A549 (cell line): ENCODE results near the gene CHST6.

Experiments used
- EP300 ChIP-seq, 2 experiments: fragments of >200 bp; sonication (Bioruptor Twin); formaldehyde crosslinking; IDR thresholded peaks; 2 replicates in 1 of 2; 3 replicates in 1 of 2; pipeline ENCODE4 v1.6.1; 2016 to 2017
- MAX ChIP-seq: IDR thresholded peaks from 2 replicates; pipeline ENCODE4 v1.6.1; 2012
- NR3C1 ChIP-seq: fragments of >200 bp; sonication (Bioruptor Twin); formaldehyde crosslinking; IDR thresholded peaks from 3 replicates; pipeline ENCODE4 v1.6.1; 2017
- POLR2A ChIP-seq: IDR thresholded peaks from 2 replicates; pipeline ENCODE4 v1.6.1; 2012; ENCODE audit warnings: mild to moderate bottlenecking, low read length
- RCOR1 ChIP-seq: fragments of 150-350 bp; IDR thresholded peaks from 2 replicates; pipeline ENCODE4 v1.6.1; 2014; ENCODE audit warnings: antibody characterized with exemption, low read length, low read depth
- SREBF2 ChIP-seq: fragments of 450-650 bp; IDR thresholded peaks from 2 replicates; pipeline ENCODE4 v1.6.1; 2014; ENCODE audit warnings: mild to moderate bottlenecking, moderate library complexity
- TP53 ChIP-seq: fragments of 250-450 bp; sonication (Bioruptor Pico); IDR thresholded peaks from 2 replicates; pipeline ENCODE4 v1.5.0; 2021; ENCODE audit warnings: mild to moderate bottlenecking, moderate library complexity
- USF2 ChIP-seq: fragments of 450-650 bp; IDR thresholded peaks from 2 replicates; pipeline ENCODE4 v1.6.1; 2014; ENCODE audit warnings: antibody characterized with exemption

- TF ChIP-seq RCOR1, result no peak
- TF ChIP-seq POLR2A, result no peak
- no peak for TF ChIP-seq NR3C1
- no peak for TF ChIP-seq EP300 (IDR thresholded peaks at IDR 0.05)
- TF ChIP-seq USF2, result no peak
- no peak for TF ChIP-seq MAX
- no peak for TF ChIP-seq SREBF2
- no peak for TF ChIP-seq TP53
Measured at GRCh38 chr16:75459691-75460090, 35.5 kb downstream of the CHST6 start.
